HG03460 (cell line): ENCODE data around the gene BFSP1.

Experiments used
- ATAC-seq: cut with Tn5 transposase; IDR thresholded peaks from one replicate; pipeline ENCODE4 v1.9.1; 2021; ENCODE audit not compliant: unreplicated experiment

The BFSP1 gene

GRCh38 chr20:17558154-17558940 lies 27.2 kb upstream of the BFSP1 start:
- ATAC-seq = no peak

- no peak for ATAC-seq
Measured at GRCh38 chr20:17557675-17558006, 26.5 kb upstream of the BFSP1 start.

- no peak for ATAC-seq
Measured at GRCh38 chr20:17556837-17557674, 25.9 kb upstream of the BFSP1 start.

GRCh38 chr20:17555106-17555505 lies 23.9 kb upstream of the BFSP1 start:
- ATAC-seq = no peak

GRCh38 chr20:17549131-17549530 lies 18.0 kb upstream of the BFSP1 start:
- no peak for ATAC-seq

- ATAC-seq = no peak
Measured at GRCh38 chr20:17545127-17545526, 13.9 kb upstream of the BFSP1 start.

GRCh38 chr20:17543531-17544131 lies 12.5 kb upstream of the BFSP1 start:
- ATAC-seq = no peak

GRCh38 chr20:17542993-17543412 lies 11.8 kb upstream of the BFSP1 start:
- no peak for ATAC-seq

- no peak for ATAC-seq
Measured at GRCh38 chr20:17542481-17542880, 11.3 kb upstream of the BFSP1 start.

- no peak for ATAC-seq
Measured at GRCh38 chr20:17541996-17542395, 10.8 kb upstream of the BFSP1 start.

GRCh38 chr20:17541596-17541995 lies 10.4 kb upstream of the BFSP1 start:
- ATAC-seq = no peak

- no peak for ATAC-seq
Measured at GRCh38 chr20:17538517-17539170, 7.5 kb upstream of the BFSP1 start.

- ATAC-seq = no peak
Measured at GRCh38 chr20:17537959-17538358, 6.8 kb upstream of the BFSP1 start.

- ATAC-seq = peak; percentile 73
Measured at GRCh38 chr20:17536944-17537444, 5.8 kb upstream of the BFSP1 start.

GRCh38 chr20:17534077-17534476 lies 2.9 kb upstream of the BFSP1 start:
- ATAC-seq = no peak

GRCh38 chr20:17533396-17533795 lies 2.2 kb upstream of the BFSP1 start:
- no peak for ATAC-seq

GRCh38 chr20:17531665-17532025 lies 466 bp upstream of the BFSP1 start:
- no peak for ATAC-seq

- ATAC-seq = no peak
Measured at GRCh38 chr20:17530153-17530552, 1.0 kb downstream of the BFSP1 start.

- no peak for ATAC-seq
Measured at GRCh38 chr20:17529586-17529985, 1.6 kb downstream of the BFSP1 start.

- no peak for ATAC-seq
Measured at GRCh38 chr20:17525650-17526049, 5.5 kb downstream of the BFSP1 start.

GRCh38 chr20:17525132-17525531 lies 6.0 kb downstream of the BFSP1 start:
- no peak for ATAC-seq
